ENCODE results near the gene USP31.
"Not testable (repeated sequence)": the region's sequence is repeated elsewhere in the genome, so short reads cannot be mapped to it uniquely, and the experiment has no call there.

USP31 gene

GRCh38 chr16:23156110-23156509 lies 6.9 kb upstream of the USP31 start:
- DNase-seq = no peak

GRCh38 chr16:23155445-23156049 lies 6.3 kb upstream of the USP31 start:
- DNase-seq = peak in 3 of 4 experiments; percentile 8 to 45 (median 33)

DNA sequence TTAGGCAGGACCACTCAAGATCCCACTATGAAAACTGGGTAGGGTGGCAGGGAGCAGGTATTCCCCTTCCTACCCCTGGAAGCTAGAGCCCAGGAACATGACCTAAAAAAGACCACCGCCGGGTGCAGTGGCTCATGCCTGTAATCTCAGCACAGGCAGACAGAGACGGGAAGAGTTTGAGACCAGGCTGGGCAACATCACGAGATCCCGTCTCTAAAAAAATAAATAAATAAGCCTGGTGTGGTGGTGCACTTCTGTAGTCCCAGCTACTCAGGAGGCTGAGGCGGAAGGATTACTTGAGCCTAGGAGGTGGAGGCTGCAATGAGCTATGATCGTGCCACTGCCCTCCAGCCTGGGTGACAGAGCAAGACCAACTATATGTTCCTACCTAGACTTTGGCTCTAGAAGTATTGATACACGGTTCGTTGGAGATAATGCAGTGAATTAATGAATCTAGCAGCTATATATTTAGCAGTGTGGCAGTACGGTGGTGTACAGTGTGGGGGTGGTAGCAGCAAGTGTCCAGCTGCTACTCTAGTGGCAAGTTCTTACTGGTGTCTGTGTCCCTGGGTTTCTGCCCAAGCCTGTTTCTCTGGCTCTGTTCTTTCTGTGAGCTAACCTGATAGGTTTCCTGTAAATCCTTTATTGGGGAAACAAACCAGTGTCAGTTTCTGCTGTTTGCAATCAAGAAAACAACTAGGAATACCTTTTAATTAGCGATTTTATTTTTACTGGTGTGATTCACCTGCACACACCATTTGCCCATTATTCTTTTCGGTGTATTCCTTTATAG lies 3.3 kb upstream of the USP31 start:
- no peak for DNase-seq

GRCh38 chr16:23149993-23150364 lies 727 bp upstream of the USP31 start:
- DNase-seq = no peak

- peak; percentile 29 to 75 (median 62) for DNase-seq
Measured at GRCh38 chr16:23148513-23149266, 562 bp downstream of the USP31 start.

GRCh38 chr16:23148166-23148512 lies 1.1 kb downstream of the USP31 start:
- no peak for DNase-seq

GRCh38 chr16:23147666-23148065 lies 1.6 kb downstream of the USP31 start:
- no peak for DNase-seq

DNA sequence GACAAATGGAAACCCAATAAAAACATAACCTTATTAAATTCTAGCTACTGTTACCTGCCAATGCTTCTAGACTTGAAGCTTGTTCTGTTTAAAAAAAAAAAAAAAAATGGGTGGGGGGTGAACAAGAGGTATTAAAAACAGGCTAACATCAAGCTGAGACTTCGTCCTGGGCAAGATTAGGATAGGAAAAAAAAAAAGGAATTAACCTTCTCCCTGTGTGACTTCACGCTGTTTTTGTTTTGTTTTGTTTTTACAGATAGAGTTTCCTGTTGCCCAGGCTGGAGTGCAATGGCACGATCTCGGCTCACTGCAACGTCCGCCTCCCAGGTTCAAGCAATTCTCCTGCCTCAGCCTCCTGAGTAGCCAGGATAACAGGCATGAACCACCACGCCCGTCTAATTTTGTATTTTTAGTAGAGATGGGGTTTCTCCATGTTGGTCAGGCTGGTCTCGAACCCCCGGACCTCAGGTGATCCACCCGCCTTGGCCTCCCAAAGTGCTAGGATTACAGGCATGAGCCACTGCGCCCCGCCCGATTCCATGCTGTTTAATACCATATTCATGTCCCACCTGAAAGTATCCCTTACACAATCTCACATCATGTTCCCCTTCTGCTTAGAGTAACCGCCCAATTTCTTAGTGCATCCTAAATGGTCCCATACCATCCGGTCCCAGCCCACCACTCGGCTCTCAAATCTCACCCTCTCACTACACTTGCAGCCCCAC lies 2.2 kb downstream of the USP31 start:
- DNase-seq = no peak

GRCh38 chr16:23145608-23146007 lies 3.6 kb downstream of the USP31 start:
- DNase-seq = no peak

GRCh38 chr16:23145186-23145585 lies 4.1 kb downstream of the USP31 start:
- no peak for DNase-seq

DNA sequence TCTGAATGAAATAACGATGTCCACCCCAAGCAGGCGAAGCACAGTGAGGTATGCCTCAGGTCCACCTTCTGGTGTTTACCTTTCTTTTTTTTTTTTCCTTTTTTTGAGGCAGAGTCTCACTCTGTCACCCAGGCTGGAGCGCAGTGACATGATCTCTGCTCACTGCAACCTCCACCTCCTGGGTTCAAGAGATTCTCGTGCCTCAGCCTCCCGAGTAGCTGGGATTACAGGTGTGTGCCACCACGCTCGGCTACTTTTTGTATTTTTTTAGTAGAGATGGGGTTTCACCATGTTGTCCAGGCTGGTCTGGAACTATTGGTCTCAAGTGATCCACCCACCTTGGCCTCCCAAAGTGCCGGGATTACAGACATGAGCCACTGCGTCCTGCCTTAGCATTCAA lies 4.9 kb downstream of the USP31 start:
- not testable (repeated sequence) for DNase-seq

DNA sequence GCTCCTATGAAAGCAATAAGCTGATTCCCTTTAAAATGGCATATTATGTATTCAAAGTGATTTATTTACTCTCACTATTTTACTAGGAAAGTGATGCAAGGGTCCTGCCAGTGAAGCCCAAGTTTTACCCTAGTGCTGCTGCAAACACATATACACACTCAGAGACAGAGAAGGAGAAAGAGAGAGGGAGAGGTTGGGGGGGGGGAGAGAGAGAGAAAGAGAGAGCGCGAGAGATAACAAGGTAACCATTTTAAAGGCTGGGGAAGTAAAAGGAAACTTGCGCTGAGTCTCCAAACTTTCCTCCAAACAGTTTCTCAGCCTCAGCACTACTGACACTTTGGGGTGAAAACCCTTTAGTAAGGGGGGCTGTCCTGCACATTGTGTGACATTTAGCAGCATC lies 5.9 kb downstream of the USP31 start:
- DNase-seq = no peak

- DNase-seq = no peak
Measured at GRCh38 chr16:23141959-23142740, 7.1 kb downstream of the USP31 start.

DNA sequence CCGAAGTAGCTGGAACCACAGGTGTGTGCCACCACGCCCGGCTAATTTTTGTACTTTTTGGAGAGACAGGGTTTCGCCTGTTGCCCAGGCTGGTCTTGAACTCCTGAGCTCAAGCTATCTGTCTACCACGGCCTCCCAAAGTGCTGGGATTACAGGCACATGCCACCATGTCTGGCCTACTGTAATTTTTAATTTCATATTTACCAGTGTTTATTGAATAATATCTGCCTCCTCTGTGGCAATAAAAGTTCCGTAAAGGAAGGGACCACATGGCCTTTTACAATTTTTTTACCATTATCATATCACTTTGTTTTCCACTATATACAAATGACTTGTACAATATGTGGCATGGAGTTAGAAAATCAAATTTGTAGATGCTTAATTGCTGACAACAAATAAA lies 7.8 kb downstream of the USP31 start:
- no peak for DNase-seq

DNA sequence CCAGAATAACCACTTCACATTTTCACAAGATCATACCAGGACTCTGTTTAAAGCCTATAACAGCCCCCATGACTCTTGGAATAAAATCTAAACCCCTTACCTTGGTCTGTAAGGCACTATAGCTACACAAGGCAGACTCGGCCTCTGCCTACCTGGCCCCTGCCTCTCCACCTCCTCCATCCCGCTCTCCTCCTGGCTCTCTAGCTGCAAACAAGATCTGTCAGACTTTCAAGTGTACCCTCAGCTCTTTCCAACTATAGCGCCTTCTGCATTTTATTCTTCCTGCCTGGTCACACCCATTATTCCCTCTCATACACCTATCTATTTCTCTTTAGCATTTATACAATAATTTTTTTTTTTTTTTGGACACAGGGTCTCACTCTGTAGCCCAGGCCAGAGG lies 8.2 kb downstream of the USP31 start:
- no peak for DNase-seq

- DNase-seq = no peak
Measured at GRCh38 chr16:23140107-23140506, 9.1 kb downstream of the USP31 start.

GRCh38 chr16:23137818-23138217 lies 11.4 kb downstream of the USP31 start:
- no peak for DNase-seq

- no peak for DNase-seq
Measured at GRCh38 chr16:23137256-23137655, 12.0 kb downstream of the USP31 start.

- DNase-seq = no peak
Measured at GRCh38 chr16:23134274-23134673, 15.0 kb downstream of the USP31 start.

- DNase-seq = no peak
Measured at GRCh38 chr16:23132775-23133463, 16.3 kb downstream of the USP31 start.

DNA sequence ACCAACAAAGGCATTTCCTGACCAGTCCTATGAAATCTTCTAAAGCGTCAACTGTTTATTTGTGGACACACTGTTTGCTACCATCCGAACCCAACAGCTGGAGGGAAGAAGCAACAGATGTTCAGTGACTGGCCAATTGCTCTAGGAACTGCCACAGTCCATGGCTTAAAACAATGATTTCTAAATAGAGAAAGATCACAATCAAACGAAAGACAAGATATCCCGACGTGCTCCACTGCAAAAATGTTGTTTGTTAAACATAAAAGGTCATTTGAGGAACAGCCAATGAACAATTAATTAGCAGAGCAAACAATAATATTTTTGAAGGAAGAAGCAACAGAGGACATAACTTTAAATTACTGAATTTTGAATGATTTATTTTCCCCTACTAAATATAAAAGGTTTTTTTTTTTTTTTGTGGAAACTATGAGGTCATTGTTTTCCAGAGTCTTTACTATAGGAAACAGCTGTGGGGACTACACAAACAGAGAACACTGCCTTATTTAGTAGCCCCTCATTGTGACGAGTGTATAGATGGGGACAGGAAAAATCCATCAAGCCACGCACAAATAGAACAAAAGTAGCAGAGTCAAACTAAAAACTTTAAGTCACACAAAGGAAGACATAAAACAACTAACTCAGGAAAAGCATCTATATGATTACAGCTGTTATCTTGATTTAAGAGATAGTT lies 17.2 kb downstream of the USP31 start:
- no peak for DNase-seq

Data from suppressor macrophage (primary cell).